ENCODE results near the gene CASP5. TPM values are rescaled to one million over a fixed set of nuclear protein-coding genes. Genes with fewer than 3 reads are reported as not detected.
"Not testable (repeated sequence)": the region's sequence is repeated elsewhere in the genome, so short reads cannot be mapped to it uniquely, and the experiment has no call there.

CASP5 gene
- total and polyA plus RNA-seq, 12 donors: 0.27 to 4.2 (median 0.81) TPM; not detected in 6

DNA sequence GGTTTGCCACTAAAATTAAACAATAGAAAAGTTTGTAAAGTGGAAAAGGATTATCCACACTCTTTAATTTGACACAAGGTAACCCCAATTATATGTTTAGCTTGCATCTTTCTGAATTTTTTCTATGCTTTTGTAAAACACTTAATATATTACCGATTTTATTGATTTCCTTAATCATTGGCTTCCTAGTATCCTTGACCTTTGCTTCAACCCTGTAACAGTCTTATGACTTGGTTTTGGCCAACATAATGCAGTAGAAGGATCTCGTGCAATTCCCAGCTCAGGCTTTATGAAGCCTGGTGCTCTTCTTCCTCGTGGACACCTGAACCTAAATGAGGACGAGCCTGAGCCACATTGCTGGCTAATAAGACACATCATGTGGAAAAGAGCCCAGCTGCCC, 31.0 kb downstream of the CASP5 start:
- H3K27ac ChIP-seq: no peak overlapping the region
- WGBS, 4 donors: 76 to 79% (median 78%) methylated on average over 4 of the region's 4 CpGs
- H3K27me3 ChIP-seq: no peaks in the 10 kb centered on the region
- intact Hi-C loops (cut with DNase I): no loop called here
- no peaks in the 10 kb centered on the region for H3K4me1 ChIP-seq (replicated peaks in 1 of 2)
- DNase-seq: no peak
- H3K4me3 ChIP-seq: no peak overlapping the region
- no peaks in the 10 kb centered on the region for H3K9me3 ChIP-seq (replicated peaks in 1 of 3)
- no peaks in the 10 kb centered on the region for H3K36me3 ChIP-seq (replicated peaks in 1 of 2)
- no peak for TF ChIP-seq CTCF (IDR thresholded peaks at IDR 0.05)
- TF ChIP-seq POLR2A (IDR thresholded peaks at IDR 0.05): no peak

DNA sequence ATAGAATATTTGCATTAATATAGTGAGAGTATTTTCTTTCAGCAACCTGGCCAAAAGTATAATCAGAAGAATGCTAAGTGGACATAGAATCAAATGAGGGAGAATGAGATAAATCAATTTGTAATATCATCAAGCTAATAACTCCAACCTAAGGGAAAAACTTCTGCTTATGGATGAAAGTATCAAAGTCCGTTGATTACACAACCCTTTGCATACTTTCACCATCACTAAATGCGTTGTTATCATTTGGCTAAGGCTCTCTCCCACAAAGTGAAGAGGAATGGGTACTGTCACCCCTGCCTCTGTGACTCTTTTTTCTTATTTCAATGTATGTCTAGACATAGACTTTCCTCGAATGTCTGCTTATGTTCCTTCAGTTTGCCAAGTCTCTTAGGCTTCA, 38.2 kb downstream of the CASP5 start:
- DNase-seq: no peak
- 57 to 79% (median 75%) methylated on average over 3 of the region's 3 CpGs for WGBS, 4 donors
- intact Hi-C loops (cut with DNase I): no loop called here
- Histone ChIP-seq H3K36me3 (replicated peaks in 1 of 2) (no peaks in the 10 kb centered on the region), H3K9me3 (replicated peaks in 1 of 3) (no peaks in the 10 kb centered on the region), H3K27me3 (no peaks in the 10 kb centered on the region), H3K4me3 (no peak overlapping the region), H3K4me1 (replicated peaks in 1 of 2) (no peaks in the 10 kb centered on the region), H3K27ac (no peak overlapping the region)
- TF ChIP-seq CTCF (IDR thresholded peaks at IDR 0.05): no peak
- no peak for TF ChIP-seq POLR2A (IDR thresholded peaks at IDR 0.05)

- WGBS, 4 donors: 50 to 92% (median 81%) methylated on average over 1 of the region's 1 CpG
- Histone ChIP-seq H3K9me3 (replicated peaks in 1 of 3) (no peaks in the 10 kb centered on the region), H3K36me3 (replicated peaks in 1 of 2) (no peaks in the 10 kb centered on the region), H3K4me3 (no peak overlapping the region), H3K27me3 (no peaks in the 10 kb centered on the region), H3K27ac (no peak overlapping the region), H3K4me1 (replicated peaks in 1 of 2) (no peaks in the 10 kb centered on the region)
- intact Hi-C loops (cut with DNase I): no loop called here
- no peak for DNase-seq
- no peak for TF ChIP-seq CTCF (IDR thresholded peaks at IDR 0.05)
Observed at GRCh38 chr11:104979839-104980238, 43.1 kb downstream of the CASP5 start.

GRCh38 chr11:104973616-104974015, 49.4 kb downstream of the CASP5 start:
- no peak for DNase-seq
- no peak overlapping the region for H3K27ac ChIP-seq
- H3K27me3 ChIP-seq: no peaks in the 10 kb centered on the region
- no peaks in the 10 kb centered on the region for H3K9me3 ChIP-seq (replicated peaks in 1 of 3)
- 65 to 84% (median 75%) methylated on average over 2 of the region's 2 CpGs for WGBS, 4 donors
- intact Hi-C loops (cut with DNase I): no loop called here
- no peaks in the 10 kb centered on the region for H3K36me3 ChIP-seq (replicated peaks in 1 of 2)
- TF ChIP-seq CTCF (IDR thresholded peaks at IDR 0.05) (no peak), POLR2A (IDR thresholded peaks at IDR 0.05) (no peak)
- H3K4me1 ChIP-seq (replicated peaks in 1 of 2): no peaks in the 10 kb centered on the region
- no peak overlapping the region for H3K4me3 ChIP-seq

GRCh38 chr11:104972924-104973323, 50.0 kb downstream of the CASP5 start:
- intact Hi-C loops (cut with DNase I); H3K4me1 ChIP-seq (replicated peaks in 1 of 2); H3K36me3 ChIP-seq (replicated peaks in 1 of 2); H3K4me3 ChIP-seq; H3K27ac ChIP-seq; DNase-seq; H3K9me3 ChIP-seq (replicated peaks in 1 of 3); H3K27me3 ChIP-seq: not testable (repeated sequence)
- WGBS, 4 donors: 90 to 95% (median 91%) methylated on average over 8 of the region's 8 CpGs

Data from adrenal gland (tissue), 12 donors.